Liver (tissue), 3 donors: ENCODE results near the gene SLC9A2.

Experiments
- JUND ChIP-seq, 2 donors: IDR thresholded peaks; 2 replicates each; pipeline ENCODE4 v1.6.1; 2016; ENCODE audit warnings: antibody characterized with exemption in 2 of 2
- MAX ChIP-seq: IDR thresholded peaks from 2 replicates; pipeline ENCODE4 v1.6.1; 2016; ENCODE audit warnings: antibody characterized with exemption
- SP1 ChIP-seq: IDR thresholded peaks from 2 replicates; pipeline ENCODE4 v1.6.1; 2018; ENCODE audit warnings: antibody characterized with exemption, mild to moderate bottlenecking
- TAF1 ChIP-seq: conservative IDR thresholded peaks from 2 replicates; pipeline ENCODE4 v1.6.1; 2016; ENCODE audit warnings: antibody characterized with exemption, mild to moderate bottlenecking
- TF ChIP-seq, protein P1 (sequence below): fragments of 150-350 bp; IDR thresholded peaks from 2 replicates; pipeline ENCODE4 v1.5.1; 2017; ENCODE audit warnings: improper control_type of control experiment, low read depth, low read length; ENCODE audit not compliant: missing input control
- TF ChIP-seq, protein P2 (sequence below): IDR thresholded peaks from 2 replicates; pipeline ENCODE4 v1.6.1; 2016; ENCODE audit warnings: antibody characterized with exemption
- donor health status: healthy.
- donor health status: healthy.

DNA sequence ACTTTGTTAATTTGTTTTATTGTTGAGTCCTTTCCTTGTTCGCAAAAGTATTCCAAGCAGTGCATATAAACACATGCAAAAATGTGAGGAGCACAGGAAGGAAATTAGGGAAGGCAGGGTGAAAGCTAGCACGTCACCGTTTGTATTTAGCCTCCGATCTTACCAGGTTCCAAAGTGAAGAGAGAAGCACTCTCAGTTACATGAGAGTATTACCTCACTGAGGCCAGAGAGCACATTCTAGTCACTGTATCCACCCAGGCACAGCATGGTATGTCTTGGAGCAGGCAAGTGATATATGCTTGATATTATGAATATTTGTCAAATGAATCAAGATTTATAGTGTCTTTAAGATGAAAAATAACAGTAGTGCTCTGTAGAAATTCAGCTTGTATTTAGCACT, 135.9 kb downstream of the SLC9A2 start:
- TF ChIP-seq, protein P1, sequence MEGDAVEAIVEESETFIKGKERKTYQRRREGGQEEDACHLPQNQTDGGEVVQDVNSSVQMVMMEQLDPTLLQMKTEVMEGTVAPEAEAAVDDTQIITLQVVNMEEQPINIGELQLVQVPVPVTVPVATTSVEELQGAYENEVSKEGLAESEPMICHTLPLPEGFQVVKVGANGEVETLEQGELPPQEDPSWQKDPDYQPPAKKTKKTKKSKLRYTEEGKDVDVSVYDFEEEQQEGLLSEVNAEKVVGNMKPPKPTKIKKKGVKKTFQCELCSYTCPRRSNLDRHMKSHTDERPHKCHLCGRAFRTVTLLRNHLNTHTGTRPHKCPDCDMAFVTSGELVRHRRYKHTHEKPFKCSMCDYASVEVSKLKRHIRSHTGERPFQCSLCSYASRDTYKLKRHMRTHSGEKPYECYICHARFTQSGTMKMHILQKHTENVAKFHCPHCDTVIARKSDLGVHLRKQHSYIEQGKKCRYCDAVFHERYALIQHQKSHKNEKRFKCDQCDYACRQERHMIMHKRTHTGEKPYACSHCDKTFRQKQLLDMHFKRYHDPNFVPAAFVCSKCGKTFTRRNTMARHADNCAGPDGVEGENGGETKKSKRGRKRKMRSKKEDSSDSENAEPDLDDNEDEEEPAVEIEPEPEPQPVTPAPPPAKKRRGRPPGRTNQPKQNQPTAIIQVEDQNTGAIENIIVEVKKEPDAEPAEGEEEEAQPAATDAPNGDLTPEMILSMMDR, result no peak
- no peak for TF ChIP-seq JUND (IDR thresholded peaks at IDR 0.05)
- no peak for TF ChIP-seq MAX
- TF ChIP-seq SP1, result no peak
- TF ChIP-seq, protein P2, sequence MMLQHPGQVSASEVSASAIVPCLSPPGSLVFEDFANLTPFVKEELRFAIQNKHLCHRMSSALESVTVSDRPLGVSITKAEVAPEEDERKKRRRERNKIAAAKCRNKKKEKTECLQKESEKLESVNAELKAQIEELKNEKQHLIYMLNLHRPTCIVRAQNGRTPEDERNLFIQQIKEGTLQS, result no peak
- no peak for TF ChIP-seq TAF1
